Tibial nerve (tissue), 4 donors: ENCODE data around the gene MACROH2A2. TPM values are rescaled to one million over a fixed set of nuclear protein-coding genes. Genes with fewer than 3 reads are reported as not detected.

ENCODE experiments used
- DNase-seq, 2 donors: peaks; one replicate each; pipeline ENCODE4 v3.0.0-alpha.2; 2019; ENCODE audit warnings: low spot score in 2 of 2
- H3K27ac ChIP-seq, 4 donors: fragments of 200-600 bp; sonication (generic) in 3 of 4; one replicate each; pipeline ENCODE4 v1.5.1; 2017 to 2019; ENCODE audit warnings: mild to moderate bottlenecking in 1 of 4
- H3K27me3 ChIP-seq, 2 donors: fragments of 200-600 bp; sonication (generic) in 1 of 2; one replicate each; pipeline versions ENCODE4 v1.5.1 to v1.6.0; 2017 to 2019
- H3K36me3 ChIP-seq, 3 donors: fragments of 200-600 bp; sonication (generic); one replicate each; pipeline ENCODE4 v1.5.1; 2018 to 2019
- H3K4me1 ChIP-seq, 4 donors: fragments of 200-600 bp; sonication (generic) in 3 of 4; one replicate each; pipeline ENCODE4 v1.5.1; 2017 to 2019
- H3K4me3 ChIP-seq, 4 donors: fragments of 200-600 bp; sonication (generic) in 3 of 4; one replicate each; pipeline ENCODE4 v1.5.1; 2017 to 2019; ENCODE audit warnings: mild to moderate bottlenecking in 1 of 4, moderate library complexity in 1 of 4
- H3K9me3 ChIP-seq, 4 donors: fragments of 200-600 bp; sonication (generic) in 3 of 4; one replicate each; pipeline ENCODE4 v1.5.1; 2017 to 2019
- CTCF ChIP-seq, 5 experiments: fragments of 200-600 bp in 3 of 5; fragments of 450-650 bp in 2 of 5; sonication (generic) in 3 of 5; IDR thresholded peaks; one replicate each; pipeline ENCODE4 v1.5.1; 2016 to 2019; ENCODE audit warnings: antibody characterized with exemption in 5 of 5, mild to moderate bottlenecking in 3 of 5, moderate library complexity in 2 of 5
- EP300 ChIP-seq, 2 donors: sonication (generic); formaldehyde crosslinking; IDR thresholded peaks; one replicate each; pipeline ENCODE4 v1.6.1; 2017; ENCODE audit warnings: antibody characterized with exemption in 2 of 2, mild to moderate bottlenecking in 1 of 2
- POLR2A ChIP-seq, 2 donors: fragments of 450-650 bp; IDR thresholded peaks; one replicate each; pipeline ENCODE4 v1.6.1; 2017; ENCODE audit warnings: antibody characterized with exemption in 2 of 2, mild to moderate bottlenecking in 2 of 2, moderate library complexity in 2 of 2
- WGBS, 2 donors: methylation state at CpG; one replicate each; pipeline ENCODE4 v1.1.5; 2018; 5-methylcytosine and 5-hydroxymethylcytosine counted together
- total RNA-seq, 4 donors: library from RNA; depleted of rRNA; stranded (reverse); fragments of >200 nt; gene quantifications; one replicate each; pipeline ENCODE4 v1.1.0, GENCODE V29; 2016

Gene MACROH2A2
- total RNA-seq, 4 donors from 2014 or later: 4.6 to 11.1 (median 8.9) TPM

GRCh38 chr10:70055550-70055949, 2.9 kb downstream of the MACROH2A2 start:
- Histone ChIP-seq H3K9me3 (no peaks in the 10 kb centered on the region), H3K27ac (no peak overlapping the region), H3K4me3 (no peak overlapping the region), H3K27me3 (peaks cover 0 to 36% of the 10 kb centered on the region in 2 donors), H3K36me3 (no peaks in the 10 kb centered on the region), H3K4me1 (peaks cover 0 to 22% (median 3%) of the 10 kb centered on the region in 4 donors)
- no peak for DNase-seq
- WGBS, 2 donors: 89 to 93% methylated on average over 1 of the region's 1 CpG
- TF ChIP-seq EP300 (IDR thresholded peaks at IDR 0.05) (no peak), POLR2A (IDR thresholded peaks at IDR 0.05) (no peak), CTCF (IDR thresholded peaks at IDR 0.05) (no peak)

- no peak for TF ChIP-seq EP300 (IDR thresholded peaks at IDR 0.05)
- TF ChIP-seq POLR2A (IDR thresholded peaks at IDR 0.05): no peak
- no peak for TF ChIP-seq CTCF (IDR thresholded peaks at IDR 0.05)
- Histone ChIP-seq H3K27ac (no peak overlapping the region), H3K36me3 (no peaks in the 10 kb centered on the region), H3K4me3 (no peak overlapping the region), H3K9me3 (no peaks in the 10 kb centered on the region), H3K4me1 (peaks cover 0 to 18% (median 2%) of the 10 kb centered on the region in 4 donors), H3K27me3 (peaks cover 0 to 23% of the 10 kb centered on the region in 2 donors)
- DNase-seq: no peak
- WGBS, 2 donors: 84 to 89% methylated on average over 4 of the region's 4 CpGs
These were observed 4.7 kb downstream of the MACROH2A2 start for GRCh38 chr10:70057306-70057705.

- no peak for TF ChIP-seq CTCF (IDR thresholded peaks at IDR 0.05)
- no peak for TF ChIP-seq EP300 (IDR thresholded peaks at IDR 0.05)
- no peak for TF ChIP-seq POLR2A (IDR thresholded peaks at IDR 0.05)
- Histone ChIP-seq H3K36me3 (no peaks in the 10 kb centered on the region), H3K4me3 (no peak overlapping the region), H3K4me1 (no peaks in the 10 kb centered on the region), H3K27me3 (no peaks in the 10 kb centered on the region), H3K27ac (no peak overlapping the region), H3K9me3 (no peaks in the 10 kb centered on the region)
- 68 to 82% methylated on average over 2 of the region's 2 CpGs for WGBS, 2 donors
- DNase-seq: no peak
These were observed 7.7 kb downstream of the MACROH2A2 start for GRCh38 chr10:70060389-70060788.

GRCh38 chr10:70063418-70064098, 10.9 kb downstream of the MACROH2A2 start:
- no peaks in the 10 kb centered on the region for H3K4me1 ChIP-seq
- no peaks in the 10 kb centered on the region for H3K9me3 ChIP-seq
- no peak overlapping the region for H3K4me3 ChIP-seq
- no peak overlapping the region for H3K27ac ChIP-seq
- DNase-seq: no peak
- no peaks in the 10 kb centered on the region for H3K27me3 ChIP-seq
- H3K36me3 ChIP-seq: no peaks in the 10 kb centered on the region
- 81 to 88% methylated on average over 10 of the region's 10 CpGs for WGBS, 2 donors
- TF ChIP-seq POLR2A (IDR thresholded peaks at IDR 0.05) (no peak), EP300 (IDR thresholded peaks at IDR 0.05) (no peak), CTCF (IDR thresholded peaks at IDR 0.05) (no peak)

- H3K27me3 ChIP-seq: no peaks in the 10 kb centered on the region
- 76 to 86% methylated on average over 4 of the region's 4 CpGs for WGBS, 2 donors
- no peak for TF ChIP-seq EP300 (IDR thresholded peaks at IDR 0.05)
- no peak for TF ChIP-seq CTCF (IDR thresholded peaks at IDR 0.05)
- TF ChIP-seq POLR2A (IDR thresholded peaks at IDR 0.05): no peak
- H3K9me3 ChIP-seq: no peaks in the 10 kb centered on the region
- DNase-seq: no peak
- H3K4me1 ChIP-seq: no peaks in the 10 kb centered on the region
- no peaks in the 10 kb centered on the region for H3K36me3 ChIP-seq
- H3K27ac ChIP-seq: no peak overlapping the region
- no peak overlapping the region for H3K4me3 ChIP-seq
These were observed 11.8 kb downstream of the MACROH2A2 start for GRCh38 chr10:70064486-70064885.
